Liver (tissue), 9 donors: ENCODE measurements around the gene PPP6R2. TPM values are rescaled to one million over a fixed set of nuclear protein-coding genes. Genes with fewer than 3 reads are reported as not detected.

ENCODE experiments used
- DNase-seq: peaks from one replicate; pipeline ENCODE4 v3.0.0-alpha.2; 2017; ENCODE audit warnings: low spot score
- H3K27ac ChIP-seq, 2 donors: one replicate each; pipeline ENCODE4 v1.7.0; 2013; ENCODE audit warnings: inconsistent platforms in 2 of 2, low read length in 2 of 2, control low read depth in 1 of 2, low read depth in 1 of 2, mild to moderate bottlenecking in 1 of 2
- H3K27me3 ChIP-seq, 4 donors: one replicate each; pipeline versions ENCODE4 v1.6.1 to v1.7.0; 2013; ENCODE audit warnings: low read length in 3 of 4, inconsistent platforms in 1 of 4, mild to moderate bottlenecking in 1 of 4, moderate library complexity in 1 of 4; ENCODE audit not compliant: control insufficient read depth in 4 of 4, insufficient read depth in 4 of 4
- H3K36me3 ChIP-seq, 4 donors: one replicate each; pipeline versions ENCODE4 v1.6.1 to v1.7.0; 2013; ENCODE audit warnings: low read length in 3 of 4, mild to moderate bottlenecking in 3 of 4, low read depth in 1 of 4, moderate library complexity in 1 of 4; ENCODE audit not compliant: control insufficient read depth in 4 of 4, insufficient read depth in 3 of 4
- H3K4me1 ChIP-seq, 4 donors: one replicate each; pipeline versions ENCODE4 v1.6.1 to v1.7.0; 2013; ENCODE audit warnings: low read length in 3 of 4, mild to moderate bottlenecking in 3 of 4, moderate library complexity in 1 of 4; ENCODE audit not compliant: control insufficient read depth in 4 of 4, insufficient read depth in 4 of 4
- H3K4me3 ChIP-seq, 3 donors: one replicate each; pipeline versions ENCODE4 v1.6.1 to v1.7.0; 2013; ENCODE audit warnings: low read length in 3 of 3, control low read depth in 1 of 3, low read depth in 1 of 3, mild to moderate bottlenecking in 1 of 3
- H3K9ac ChIP-seq, 2 donors: one replicate each; pipeline ENCODE4 v1.7.0; 2013; ENCODE audit warnings: low read length in 2 of 2, mild to moderate bottlenecking in 2 of 2, moderate library complexity in 2 of 2, control low read depth in 1 of 2, low read depth in 1 of 2
- H3K9me3 ChIP-seq, 4 donors: one replicate each; pipeline versions ENCODE4 v1.6.1 to v1.7.0; 2013; ENCODE audit warnings: low read length in 3 of 4; ENCODE audit not compliant: control insufficient read depth in 4 of 4
- ATF3 ChIP-seq: IDR thresholded peaks from 2 replicates; pipeline ENCODE4 v1.6.1; 2016; ENCODE audit warnings: antibody characterized with exemption
- CTCF ChIP-seq: fragments of 150-350 bp; IDR thresholded peaks from 2 replicates; pipeline ENCODE4 v1.5.1; 2017; ENCODE audit warnings: improper control_type of control experiment, low read depth, low read length; ENCODE audit not compliant: missing input control
- EGR1 ChIP-seq, 2 donors: IDR thresholded peaks; 2 replicates each; pipeline ENCODE4 v1.6.1; 2016 to 2018; ENCODE audit warnings: antibody characterized with exemption in 2 of 2, low read depth in 2 of 2
- FOXA1 ChIP-seq: IDR thresholded peaks from 2 replicates; pipeline ENCODE4 v1.6.1; 2016; ENCODE audit warnings: antibody characterized with exemption
- FOXA2 ChIP-seq: IDR thresholded peaks from 2 replicates; pipeline ENCODE4 v1.6.1; 2016; ENCODE audit warnings: antibody characterized with exemption
- GABPA ChIP-seq, 2 donors: IDR thresholded peaks in 1 of 2; conservative IDR thresholded peaks in 1 of 2; 2 replicates each; pipeline ENCODE4 v1.6.1; 2016; ENCODE audit warnings: antibody characterized with exemption in 2 of 2, mild to moderate bottlenecking in 1 of 2, moderate library complexity in 1 of 2
- HNF4A ChIP-seq, 2 donors: conservative IDR thresholded peaks; 2 replicates each; pipeline ENCODE4 v1.6.1; 2016; ENCODE audit warnings: antibody characterized with exemption in 2 of 2, mild to moderate bottlenecking in 2 of 2
- HNF4G ChIP-seq: IDR thresholded peaks from 2 replicates; pipeline ENCODE4 v1.6.1; 2016; ENCODE audit warnings: antibody characterized with exemption
- JUND ChIP-seq, 2 donors: IDR thresholded peaks; 2 replicates each; pipeline ENCODE4 v1.6.1; 2016; ENCODE audit warnings: antibody characterized with exemption in 2 of 2
- MAX ChIP-seq: IDR thresholded peaks from 2 replicates; pipeline ENCODE4 v1.6.1; 2016; ENCODE audit warnings: antibody characterized with exemption
- NR2F2 ChIP-seq: IDR thresholded peaks from 2 replicates; pipeline ENCODE4 v1.6.1; 2016; ENCODE audit warnings: antibody characterized with exemption
- RAD21 ChIP-seq, 2 donors: IDR thresholded peaks; 2 replicates each; pipeline ENCODE4 v1.6.1; 2016; ENCODE audit warnings: antibody characterized with exemption in 2 of 2, mild to moderate bottlenecking in 2 of 2
- REST ChIP-seq: IDR thresholded peaks from 2 replicates; pipeline ENCODE4 v1.6.1; 2016; ENCODE audit warnings: antibody characterized with exemption, mild to moderate bottlenecking
- RXRA ChIP-seq, 2 donors: IDR thresholded peaks; 2 replicates each; pipeline ENCODE4 v1.6.1; 2017 to 2018; ENCODE audit warnings: antibody characterized with exemption in 2 of 2, mild to moderate bottlenecking in 1 of 2
- SP1 ChIP-seq: IDR thresholded peaks from 2 replicates; pipeline ENCODE4 v1.6.1; 2018; ENCODE audit warnings: antibody characterized with exemption, mild to moderate bottlenecking
- TAF1 ChIP-seq: conservative IDR thresholded peaks from 2 replicates; pipeline ENCODE4 v1.6.1; 2016; ENCODE audit warnings: antibody characterized with exemption, mild to moderate bottlenecking
- YY1 ChIP-seq: IDR thresholded peaks from 2 replicates; pipeline ENCODE4 v1.6.1; 2016; ENCODE audit warnings: antibody characterized with exemption, mild to moderate bottlenecking
- WGBS: extraction: QIAGEN DNeasy Blood & Tissue Kit; methylation state at CpG from one replicate; pipeline ENCODE4 v1.1.7; 2013; 5-methylcytosine and 5-hydroxymethylcytosine counted together
- polyA plus RNA-seq, 2 donors: library from polyadenylated mRNA; stranded (reverse) in 1 of 2; unstranded in 1 of 2; fragments of 200-250 nt in 1 of 2; fragments of >200 nt in 1 of 2; fragmentation: Nextera tagmentation in 1 of 2; extraction: Ambion mirVana in 1 of 2; gene quantifications; one replicate each; pipeline versions ENCODE4 v1.2.1 to v1.2.3, GENCODE V29; 2013 to 2015
- total RNA-seq, 2 donors: library from RNA; depleted of rRNA; stranded (reverse); fragments of >200 nt; gene quantifications; one replicate each; pipeline ENCODE4 v1.2.3, GENCODE V29; 2014
- donor health status: healthy.
- donor health status: healthy.
- donor health status: healthy.
- donor health status: healthy.
- donor health status: healthy.

Gene PPP6R2
- total and polyA plus RNA-seq, 4 donors = 28.8 to 117 (median 47.2) TPM

GRCh38 chr22:50488886-50489285, 145.8 kb downstream of the PPP6R2 start:
- no peak overlapping the region for H3K9ac ChIP-seq
- no peaks in the 10 kb centered on the region for H3K9me3 ChIP-seq
- no peak overlapping the region for H3K4me3 ChIP-seq
- H3K36me3 ChIP-seq = no peaks in the 10 kb centered on the region
- WGBS = 76% methylated on average over 19 of the region's 19 CpGs
- no peak overlapping the region for H3K27ac ChIP-seq
- DNase-seq = no peak
- H3K27me3 ChIP-seq = no peaks in the 10 kb centered on the region
- TF ChIP-seq REST (no peak), SP1 (no peak), RXRA (IDR thresholded peaks at IDR 0.05) (no peak), FOXA2 (no peak), TAF1 (no peak), HNF4G (no peak), FOXA1 (no peak), HNF4A (conservative IDR thresholded peaks at IDR 0.05) (no peak), CTCF (no peak)
- H3K4me1 ChIP-seq = peaks cover 0 to 12% (median 7%) of the 10 kb centered on the region in 4 donors

GRCh38 chr22:50489363-50490243, 146.5 kb downstream of the PPP6R2 start:
- no peak overlapping the region for H3K4me3 ChIP-seq
- DNase-seq = no peak
- 84% methylated on average over 31 of the region's 31 CpGs for WGBS
- H3K4me1 ChIP-seq = peaks cover 0 to 10% (median 5%) of the 10 kb centered on the region in 4 donors
- H3K27me3 ChIP-seq = no peaks in the 10 kb centered on the region
- no peak overlapping the region for H3K9ac ChIP-seq
- no peak overlapping the region for H3K27ac ChIP-seq
- H3K36me3 ChIP-seq = no peaks in the 10 kb centered on the region
- no peaks in the 10 kb centered on the region for H3K9me3 ChIP-seq
- TF ChIP-seq GABPA (IDR thresholded peaks at IDR 0.05 in 1 of 2, conservative IDR thresholded peaks at IDR 0.05 in 1 of 2) (no peak), CTCF (no peak), HNF4A (conservative IDR thresholded peaks at IDR 0.05) (no peak), EGR1 (IDR thresholded peaks at IDR 0.05; ENCODE audit: low read depth in 2 of 2) (no peak), RAD21 (IDR thresholded peaks at IDR 0.05) (no peak), REST (no peak), YY1 (no peak), NR2F2 (no peak), SP1 (no peak), MAX (no peak), JUND (IDR thresholded peaks at IDR 0.05) (no peak), ATF3 (no peak)
